Effector CD8-positive, alpha-beta T cell (primary cell): ENCODE data around the gene GET4.
"Not testable (repeated sequence)": the region's sequence is repeated elsewhere in the genome, so short reads cannot be mapped to it uniquely, and the experiment has no call there.

Source experiments
- DNase-seq: peaks from one replicate; lab custom pipeline; 2025; lab: John Stamatoyannopoulos, UW

The GET4 gene

DNA sequence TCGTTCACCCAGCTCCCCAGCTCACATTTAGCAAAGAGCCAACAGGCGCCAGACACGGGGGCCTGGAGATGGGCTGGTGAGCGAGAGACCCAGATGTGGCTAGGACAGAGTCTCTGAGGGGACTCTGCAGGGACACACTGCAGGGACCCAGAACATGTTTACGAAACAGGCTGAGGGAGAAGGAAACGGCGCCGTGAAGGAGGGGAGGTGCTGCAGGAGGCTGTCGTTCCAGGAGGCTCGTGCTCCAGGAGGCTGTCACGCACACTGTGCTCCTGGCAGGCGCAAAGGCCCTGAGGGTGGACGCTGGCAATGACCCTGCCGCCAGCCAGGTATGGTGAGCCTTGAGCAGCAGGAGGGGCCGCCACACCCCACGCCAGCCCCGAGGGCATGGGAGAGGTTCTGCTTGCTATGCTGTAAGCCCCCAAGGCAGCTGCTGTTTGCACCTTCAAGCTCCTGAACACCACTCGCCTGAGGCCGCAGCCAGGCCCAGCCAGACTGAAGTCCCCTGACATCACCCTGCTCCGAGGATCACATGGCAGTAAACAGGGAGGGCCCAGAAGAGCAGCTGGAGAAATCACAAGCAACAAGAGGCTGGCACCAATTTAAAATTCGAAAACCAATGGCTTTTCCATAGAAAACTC, 50.8 kb downstream of the GET4 start:
- no peak for DNase-seq

GRCh38 chr7:929311-929711, 53.0 kb downstream of the GET4 start:
- DNase-seq = no peak

- no peak for DNase-seq
Observed at GRCh38 chr7:930975-931758, 54.8 kb downstream of the GET4 start.

GRCh38 chr7:931871-932650, 55.7 kb downstream of the GET4 start:
- no peak for DNase-seq

DNA sequence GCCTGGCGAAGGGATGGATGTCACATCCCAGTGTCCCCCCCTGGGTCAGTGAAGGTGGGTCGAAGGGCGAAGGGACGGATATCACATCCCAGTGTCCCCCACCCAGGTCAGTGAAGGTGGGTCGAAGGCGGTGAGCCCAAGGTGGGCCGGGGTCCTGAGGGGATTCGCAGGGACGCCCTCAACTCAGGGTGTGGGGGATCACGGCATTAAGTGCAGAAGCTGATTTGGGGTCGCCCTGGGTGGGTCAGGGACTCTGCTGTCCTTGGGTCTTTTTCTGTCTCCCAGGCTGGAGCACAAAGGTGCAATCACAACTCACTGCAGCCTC, 56.3 kb downstream of the GET4 start:
- no peak for DNase-seq

DNA sequence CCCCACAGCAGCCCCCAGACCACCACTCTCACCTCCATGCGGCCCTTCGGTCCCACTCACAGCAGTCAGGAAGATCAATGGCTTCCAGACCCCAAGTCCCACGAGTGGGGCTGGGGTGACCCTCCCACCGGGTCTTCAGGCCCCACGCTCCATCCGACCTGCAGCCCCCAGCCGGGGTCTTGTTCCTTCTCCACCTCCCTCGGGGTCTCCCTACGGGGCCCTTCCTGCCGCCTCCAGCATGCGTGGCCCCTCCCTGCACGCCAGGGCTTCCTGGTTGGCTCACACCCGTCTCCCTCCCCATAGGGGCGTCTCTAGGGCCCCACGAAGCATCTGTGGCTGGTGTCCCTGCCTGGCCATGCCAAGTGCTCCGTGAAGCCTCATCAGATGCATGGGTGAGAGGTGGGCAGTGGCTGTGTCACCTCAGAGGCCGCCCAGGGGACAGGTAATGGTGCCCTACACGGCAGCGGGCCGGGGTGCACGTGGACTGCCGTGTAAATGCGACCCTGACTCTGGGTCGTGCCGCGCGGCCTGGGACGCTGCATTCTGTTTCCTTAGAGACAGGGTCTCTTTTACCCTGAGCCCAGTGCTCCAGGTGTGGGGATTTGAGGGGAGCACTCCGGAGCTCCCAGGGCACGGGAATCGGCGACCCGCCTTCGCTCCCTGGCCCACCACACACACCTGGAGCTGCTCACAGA, 58.3 kb downstream of the GET4 start:
- DNase-seq = no peak

DNA sequence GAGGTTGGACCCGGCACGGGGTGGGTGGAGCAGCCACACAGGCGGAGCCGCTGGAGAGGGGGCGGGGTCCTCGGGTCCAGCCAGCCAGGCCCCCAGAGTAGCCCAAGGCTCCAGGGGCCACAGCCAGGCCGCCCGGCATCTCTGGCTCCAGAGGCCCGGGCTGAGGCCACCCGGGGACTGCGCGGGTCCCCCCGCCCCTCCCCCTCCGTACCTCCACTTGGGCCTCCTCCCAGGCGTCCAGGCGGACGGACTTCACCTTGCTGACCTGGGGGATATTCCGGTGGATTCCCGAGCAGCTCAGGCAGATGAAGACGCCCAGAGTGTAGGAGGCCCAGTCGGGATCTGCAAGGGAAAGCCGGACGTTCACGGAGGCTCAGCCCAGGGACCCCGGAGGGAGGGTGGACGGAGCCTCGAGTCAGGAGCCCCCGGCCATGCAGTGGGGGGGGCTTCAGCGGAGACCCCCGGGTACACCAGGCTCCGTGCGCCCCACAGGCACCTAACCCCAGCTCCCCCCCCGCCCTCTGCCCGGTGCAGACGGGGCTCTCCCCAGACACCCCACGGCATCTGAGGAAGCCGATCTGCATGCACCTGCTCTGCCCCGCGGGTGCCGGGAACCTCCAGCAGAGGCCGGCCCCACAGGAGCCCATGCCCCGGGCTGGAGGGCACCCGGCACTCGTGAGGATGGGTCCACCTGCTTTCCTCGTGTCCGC, 59.0 kb downstream of the GET4 start:
- no peak for DNase-seq

GRCh38 chr7:935874-936385, 59.6 kb downstream of the GET4 start:
- no peak for DNase-seq

DNA sequence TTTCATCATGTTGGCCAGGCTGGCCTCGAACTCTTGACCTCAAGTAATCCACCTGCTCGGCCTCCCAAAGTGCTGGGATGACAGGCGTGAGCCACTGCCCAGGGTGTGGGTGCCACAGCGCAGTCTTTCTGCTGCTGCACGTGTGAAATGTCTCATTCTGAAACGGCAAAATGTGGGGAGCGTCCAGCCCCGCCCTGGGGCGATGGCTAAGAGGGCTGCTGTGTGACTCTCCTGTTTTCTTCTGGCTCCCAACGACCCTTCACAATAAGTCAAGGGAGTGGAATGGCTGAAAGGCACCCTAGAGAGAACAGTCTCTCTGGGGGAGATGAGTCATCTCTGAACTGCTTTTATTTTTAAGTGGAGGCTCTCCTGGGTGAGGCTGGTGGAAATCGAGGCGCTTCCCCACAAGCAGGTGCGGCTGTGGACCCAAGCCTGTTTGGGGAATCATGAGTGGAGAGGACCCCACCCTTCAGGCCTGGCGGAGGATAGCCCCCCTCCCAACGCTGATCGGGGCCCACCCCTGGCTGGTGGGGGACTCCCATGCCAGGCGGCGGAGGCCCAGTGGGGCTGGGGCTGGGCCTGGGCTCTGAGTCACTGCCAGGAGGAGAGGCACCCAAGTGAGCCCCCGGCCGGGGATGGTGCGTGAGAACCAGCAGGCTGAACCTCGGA, 60.2 kb downstream of the GET4 start:
- no peak for DNase-seq

DNA sequence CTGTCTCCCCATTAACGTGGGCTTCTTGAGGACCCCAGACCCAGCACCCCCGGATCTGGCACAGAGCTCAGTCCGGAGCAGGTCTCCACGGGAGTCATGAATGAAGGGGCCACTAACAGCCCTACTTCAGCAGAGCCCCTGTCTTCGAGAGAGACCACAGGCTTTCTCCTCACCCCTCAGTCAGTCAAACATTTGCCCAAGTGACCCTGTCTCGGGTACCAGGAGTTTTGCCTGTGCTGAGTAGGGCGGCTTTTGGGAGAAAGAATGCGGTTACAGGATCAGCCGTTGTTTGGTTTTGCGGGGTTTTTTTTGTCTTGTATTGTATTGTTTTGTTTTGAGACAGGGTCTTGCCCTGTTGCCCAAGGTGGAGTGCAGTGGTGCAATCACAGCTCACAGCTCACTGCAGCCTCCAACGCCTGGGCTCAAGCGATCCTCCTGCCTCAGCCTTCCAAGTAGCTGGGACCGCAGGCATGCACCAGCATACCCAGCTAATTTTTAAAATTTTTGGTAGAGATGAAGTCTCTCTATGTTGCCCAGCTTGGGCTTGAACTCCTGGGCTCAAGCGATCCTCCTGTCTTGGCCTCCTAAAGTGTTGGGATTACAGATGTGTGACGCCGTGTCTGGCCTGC, 61.6 kb downstream of the GET4 start:
- no peak for DNase-seq

- DNase-seq = no peak
Observed at GRCh38 chr7:938546-939185, 62.3 kb downstream of the GET4 start.

DNA sequence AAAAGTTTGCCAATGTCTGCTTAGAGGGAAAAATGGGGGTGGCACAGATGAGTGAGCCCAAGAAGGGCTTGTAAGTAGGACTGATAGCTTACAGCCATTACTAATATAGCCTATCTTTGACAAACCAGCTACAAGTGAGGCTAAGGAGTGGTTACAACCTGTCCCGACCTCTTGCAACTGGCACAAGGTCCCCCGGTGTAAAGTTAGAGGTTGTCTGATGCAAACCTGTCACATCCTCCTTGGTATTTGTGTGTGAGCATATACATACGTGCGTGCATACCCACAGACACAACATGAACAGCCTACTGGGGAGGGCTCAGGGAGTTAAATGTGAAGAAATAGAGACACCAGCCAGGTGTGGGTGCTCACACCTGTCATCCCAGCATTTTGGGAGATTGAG, 63.5 kb downstream of the GET4 start:
- DNase-seq = no peak

GRCh38 chr7:940599-941408, 64.5 kb downstream of the GET4 start:
- no peak for DNase-seq

DNA sequence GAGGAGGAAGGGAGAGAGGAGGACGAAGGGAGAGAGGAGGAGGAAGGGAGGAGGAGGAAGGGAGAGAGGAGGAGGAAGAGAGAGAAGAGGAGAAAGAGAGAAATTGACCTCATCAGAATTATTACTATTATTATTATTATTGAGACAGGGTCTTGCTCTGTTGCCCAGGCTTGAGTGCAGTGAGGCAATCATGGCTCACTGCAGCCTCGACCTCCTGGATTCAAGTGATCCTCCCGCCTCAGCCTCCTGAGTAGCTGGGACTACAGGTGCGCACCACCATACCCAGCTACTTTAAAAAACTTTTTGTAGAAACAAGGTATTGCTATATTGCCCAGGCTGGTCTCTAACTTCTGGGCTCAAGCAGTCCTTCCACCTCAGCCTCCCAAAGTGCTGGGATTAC, 67.4 kb downstream of the GET4 start:
- not testable (repeated sequence) for DNase-seq

DNA sequence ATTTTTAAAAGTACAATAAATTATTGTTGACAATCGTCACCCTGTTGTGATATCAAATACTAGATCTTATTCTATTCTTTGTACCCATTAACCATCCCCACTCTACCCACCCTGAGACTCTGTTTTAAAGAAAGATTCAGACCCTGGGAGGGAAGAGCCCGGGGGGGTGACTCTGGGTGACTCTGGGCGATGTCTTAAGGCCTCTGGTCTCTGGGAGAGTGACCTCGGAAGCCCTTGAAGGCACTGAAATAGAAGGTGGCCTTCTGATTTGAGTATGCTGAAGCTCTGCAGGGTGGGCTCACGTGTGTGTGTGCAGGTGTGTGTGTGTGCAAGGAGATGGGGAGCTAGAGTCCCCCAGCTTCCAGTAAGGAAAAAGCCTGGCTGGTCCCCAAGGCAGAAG, 68.4 kb downstream of the GET4 start:
- DNase-seq = no peak

DNA sequence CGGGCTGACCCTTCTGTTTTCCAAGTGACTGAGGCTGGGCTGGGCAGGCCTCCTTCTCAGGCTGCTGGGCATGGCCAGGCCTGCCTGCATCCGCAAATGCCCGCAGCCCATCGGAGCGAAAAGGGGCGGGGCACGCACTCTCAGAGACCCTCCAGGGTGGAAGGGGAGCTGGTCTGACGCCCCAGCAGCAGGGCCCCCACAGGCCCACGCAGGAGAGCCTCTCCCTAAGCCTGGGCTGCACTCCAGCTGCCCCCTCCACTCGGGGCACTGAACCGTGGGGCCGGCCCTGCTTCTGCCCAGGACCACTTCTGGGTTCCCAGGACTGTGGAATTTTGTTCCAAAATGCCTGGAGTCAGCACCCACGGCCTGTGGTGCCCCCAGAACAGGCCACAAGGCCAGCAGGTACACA, 68.8 kb downstream of the GET4 start:
- no peak for DNase-seq

DNA sequence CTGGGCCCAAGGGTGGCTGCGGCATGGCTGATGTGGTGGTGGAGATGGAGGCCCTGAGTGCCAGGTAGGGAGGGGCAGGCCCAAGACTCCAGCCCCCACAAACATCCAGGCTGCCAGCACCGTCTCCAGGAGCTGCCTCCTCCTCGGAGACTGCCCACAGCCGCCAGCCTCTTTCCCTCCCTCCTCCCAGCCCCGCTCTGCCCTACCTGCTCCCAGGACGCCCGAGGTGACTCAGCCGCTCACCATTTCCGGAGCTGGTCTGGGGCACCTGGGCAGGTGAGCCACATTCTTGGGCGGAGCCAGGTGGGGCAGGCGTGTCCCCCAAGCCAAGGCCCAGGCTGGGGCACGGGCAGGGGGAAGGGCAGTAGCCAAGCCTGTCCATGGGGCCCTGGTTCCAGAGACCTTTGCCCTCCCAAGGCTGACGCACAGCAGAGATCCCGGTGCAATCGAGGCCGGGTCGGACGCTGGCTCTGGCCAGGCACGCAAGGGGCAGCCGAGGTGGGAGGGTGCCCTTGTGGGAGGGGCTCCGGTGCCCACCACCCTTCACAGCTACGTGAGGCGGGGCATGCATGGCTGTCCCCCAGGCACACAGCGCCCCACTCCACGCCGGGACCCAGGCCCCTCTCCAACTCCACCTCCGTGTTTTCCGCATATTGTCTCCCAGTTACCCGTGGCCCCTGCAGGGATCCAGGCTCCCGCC, 69.4 kb downstream of the GET4 start:
- no peak for DNase-seq
